ENCODE measurements around the gene HIBADH. TPM values are rescaled to one million over a fixed set of nuclear protein-coding genes. Genes with fewer than 3 reads are reported as not detected.

Gene HIBADH
- total RNA-seq, result 10 to 100 TPM; 68.8 to 87.2 (median 73.3) TPM

DNA sequence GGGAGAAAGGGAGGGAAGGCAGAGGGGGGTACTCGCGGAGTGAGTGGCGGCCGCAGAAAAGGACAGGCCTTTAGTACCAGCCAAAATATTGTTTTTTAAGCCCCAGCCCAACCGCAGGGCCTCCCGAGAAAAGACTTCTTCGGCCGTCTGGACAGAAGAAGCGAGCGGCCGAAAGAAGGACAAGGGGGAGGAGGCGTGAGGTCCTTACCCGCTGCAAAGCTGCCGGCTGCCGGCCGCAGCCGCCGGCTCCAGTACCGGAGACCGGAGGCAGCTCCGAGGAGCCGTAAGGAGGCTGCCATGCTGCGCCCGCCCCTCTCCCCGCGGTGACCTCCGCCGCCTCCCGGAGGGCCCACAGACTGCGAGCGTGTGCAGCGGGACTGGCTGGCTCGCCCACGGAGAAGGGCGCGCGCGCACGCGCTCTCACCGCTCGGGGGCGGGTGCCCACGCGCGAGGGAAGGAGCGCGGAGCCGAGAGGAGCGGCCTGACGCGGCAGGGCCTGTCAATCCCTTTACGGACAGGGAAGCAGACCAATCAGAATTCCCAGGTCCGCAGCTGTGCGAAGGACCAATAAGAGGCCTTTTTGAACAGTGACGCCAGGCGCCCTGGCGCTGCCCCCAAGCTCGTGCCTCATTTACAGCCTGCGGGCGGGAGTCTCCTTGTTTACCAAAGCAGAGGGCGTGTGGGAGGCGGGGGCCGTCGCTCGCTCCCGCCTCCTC is at the start of gene HIBADH:
Gene HIBADH, minus strand, starts transcription at position 394 of the 716 bp plus-strand sequence. Its CDS starts 95 bp downstream, at position 299.
- TF ChIP-seq, protein P1, sequence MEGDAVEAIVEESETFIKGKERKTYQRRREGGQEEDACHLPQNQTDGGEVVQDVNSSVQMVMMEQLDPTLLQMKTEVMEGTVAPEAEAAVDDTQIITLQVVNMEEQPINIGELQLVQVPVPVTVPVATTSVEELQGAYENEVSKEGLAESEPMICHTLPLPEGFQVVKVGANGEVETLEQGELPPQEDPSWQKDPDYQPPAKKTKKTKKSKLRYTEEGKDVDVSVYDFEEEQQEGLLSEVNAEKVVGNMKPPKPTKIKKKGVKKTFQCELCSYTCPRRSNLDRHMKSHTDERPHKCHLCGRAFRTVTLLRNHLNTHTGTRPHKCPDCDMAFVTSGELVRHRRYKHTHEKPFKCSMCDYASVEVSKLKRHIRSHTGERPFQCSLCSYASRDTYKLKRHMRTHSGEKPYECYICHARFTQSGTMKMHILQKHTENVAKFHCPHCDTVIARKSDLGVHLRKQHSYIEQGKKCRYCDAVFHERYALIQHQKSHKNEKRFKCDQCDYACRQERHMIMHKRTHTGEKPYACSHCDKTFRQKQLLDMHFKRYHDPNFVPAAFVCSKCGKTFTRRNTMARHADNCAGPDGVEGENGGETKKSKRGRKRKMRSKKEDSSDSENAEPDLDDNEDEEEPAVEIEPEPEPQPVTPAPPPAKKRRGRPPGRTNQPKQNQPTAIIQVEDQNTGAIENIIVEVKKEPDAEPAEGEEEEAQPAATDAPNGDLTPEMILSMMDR (IDR thresholded peaks at IDR 0.05; ENCODE audit: low read depth), result no peak

DNA sequence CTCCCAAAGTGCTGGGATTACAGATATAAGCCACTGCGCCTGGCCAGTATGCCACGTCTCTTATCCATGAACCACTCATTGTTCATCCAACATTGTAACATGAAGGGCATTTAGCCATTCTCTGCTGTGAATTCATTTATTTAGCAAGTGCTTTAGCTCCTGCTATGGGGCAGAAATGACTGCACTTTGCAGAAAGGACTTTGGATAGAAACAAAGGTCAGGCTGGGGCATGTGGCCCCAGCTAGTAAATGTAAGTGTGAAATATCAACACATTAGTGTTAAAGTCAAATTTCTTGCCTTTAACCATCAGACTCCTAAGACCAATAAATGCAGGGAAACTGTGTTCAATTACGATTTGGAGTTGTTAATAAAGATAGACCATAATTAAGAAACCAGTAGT is 49.5 kb upstream of the HIBADH start:
- TF ChIP-seq, protein P1 (IDR thresholded peaks at IDR 0.05; ENCODE audit: low read depth), result no peak

DNA sequence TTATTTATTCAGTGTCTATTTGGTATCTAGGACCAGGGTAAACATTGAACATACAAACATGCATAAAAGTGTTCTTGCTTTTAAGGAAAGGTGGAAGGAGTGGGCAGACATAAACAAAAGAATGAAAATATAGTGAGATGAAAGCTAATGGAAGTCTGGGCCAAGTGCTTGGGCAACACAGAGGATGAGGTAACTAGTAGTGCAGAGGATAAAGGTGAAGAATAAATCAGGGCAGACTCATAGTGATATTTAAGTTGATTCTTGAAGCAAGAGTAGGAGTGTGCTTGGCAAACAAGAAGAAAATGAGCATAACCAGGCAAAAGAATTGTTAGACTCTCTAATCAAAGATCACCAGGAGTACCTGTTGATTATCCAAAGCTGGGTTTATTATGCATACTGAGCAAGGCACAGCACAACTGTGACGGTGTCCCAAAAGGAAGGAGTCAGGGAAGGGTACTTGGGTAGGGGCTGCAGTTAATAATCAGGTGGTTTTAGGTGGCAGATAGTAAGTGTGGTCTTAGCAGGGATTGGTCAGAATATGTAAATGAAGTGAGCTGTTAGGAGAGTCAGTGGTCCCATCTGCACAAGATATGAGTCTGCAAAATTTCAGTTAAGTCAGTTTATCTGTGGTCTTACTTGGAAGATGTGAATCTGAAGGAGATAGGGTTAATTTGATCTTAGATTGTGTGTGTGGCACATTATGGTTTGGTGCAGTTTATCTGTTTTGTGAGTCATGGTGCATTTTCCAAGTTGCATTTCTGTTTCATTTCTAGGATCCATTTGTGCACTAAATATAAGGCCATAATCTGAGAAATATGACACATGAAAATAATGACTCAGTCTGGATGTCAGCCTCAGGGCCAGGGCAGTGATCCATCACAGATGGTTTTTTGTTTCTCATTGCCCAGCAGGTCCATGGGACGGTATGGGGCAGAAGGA is 46.7 kb upstream of the HIBADH start:
- TF ChIP-seq, protein P1 (IDR thresholded peaks at IDR 0.05; ENCODE audit: low read depth), result no peak

GRCh38 chr7:27708485-27708884 is 45.8 kb upstream of the HIBADH start:
- TF ChIP-seq, protein P1 (IDR thresholded peaks at IDR 0.05; ENCODE audit: low read depth), result no peak

- TF ChIP-seq, protein P1 (IDR thresholded peaks at IDR 0.05; ENCODE audit: low read depth), result no peak
Measured at GRCh38 chr7:27705200-27705594, 42.5 kb upstream of the HIBADH start.

DNA sequence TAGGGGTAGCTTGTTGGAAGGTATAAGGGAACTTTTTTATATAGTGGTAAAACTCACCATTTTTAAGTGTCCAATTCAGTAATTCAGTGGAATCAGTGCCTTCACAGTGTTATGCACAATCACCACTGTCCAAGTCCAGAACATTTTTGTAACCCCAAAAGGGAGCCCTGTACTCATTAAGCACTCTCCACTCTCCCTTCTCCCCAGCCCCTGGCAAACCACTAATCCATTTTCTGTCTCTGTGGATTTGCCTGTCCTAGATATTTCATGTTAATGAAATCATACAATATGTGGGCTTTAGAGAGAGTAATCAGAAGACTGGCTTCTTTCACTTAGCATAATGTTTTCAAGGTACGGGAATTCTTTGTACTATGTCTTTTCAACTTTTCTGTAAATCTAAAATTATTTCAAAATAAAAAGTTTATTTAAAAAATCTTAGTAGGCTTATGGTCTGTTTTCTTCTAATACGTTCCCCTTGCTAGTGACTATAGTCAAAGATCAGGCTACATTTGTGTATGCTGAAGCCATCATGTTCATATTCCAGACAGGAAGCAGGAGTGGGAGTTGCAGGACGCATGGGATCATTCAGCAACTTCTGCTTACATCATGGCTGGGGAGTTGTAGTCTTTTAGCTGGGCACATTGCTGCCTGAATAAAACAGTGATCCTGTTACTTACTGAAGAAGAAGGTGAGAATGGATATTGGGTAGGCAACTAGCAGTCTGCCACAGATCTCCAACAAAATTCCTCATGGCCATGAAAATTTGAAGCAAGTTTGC is 41.9 kb upstream of the HIBADH start:
- TF ChIP-seq, protein P1 (IDR thresholded peaks at IDR 0.05; ENCODE audit: low read depth), result no peak
